Adrenal gland (tissue), 5 donors: ENCODE results near the gene GPR135.

Experiments used
- POLR2A ChIP-seq, 2 donors: fragments of 450-650 bp; IDR thresholded peaks; one replicate each; pipeline ENCODE4 v1.6.1; 2017; ENCODE audit warnings: antibody characterized with exemption in 2 of 2, mild to moderate bottlenecking in 2 of 2, moderate library complexity in 1 of 2
- TF ChIP-seq, protein P1 (sequence below), 6 experiments: fragments of 450-650 bp in 4 of 6; fragments of 200-600 bp in 2 of 6; sonication (generic) in 1 of 6; IDR thresholded peaks; 1 replicate in 5 of 6; 2 replicates in 1 of 6; pipeline versions ENCODE4 v1.5.1 to v1.8.0; 2016 to 2021; ENCODE audit warnings: antibody characterized with exemption in 6 of 6, mild to moderate bottlenecking in 2 of 6, moderate library complexity in 1 of 6
- donor health status: DM: no; HTN: no; CAD: no.

DNA sequence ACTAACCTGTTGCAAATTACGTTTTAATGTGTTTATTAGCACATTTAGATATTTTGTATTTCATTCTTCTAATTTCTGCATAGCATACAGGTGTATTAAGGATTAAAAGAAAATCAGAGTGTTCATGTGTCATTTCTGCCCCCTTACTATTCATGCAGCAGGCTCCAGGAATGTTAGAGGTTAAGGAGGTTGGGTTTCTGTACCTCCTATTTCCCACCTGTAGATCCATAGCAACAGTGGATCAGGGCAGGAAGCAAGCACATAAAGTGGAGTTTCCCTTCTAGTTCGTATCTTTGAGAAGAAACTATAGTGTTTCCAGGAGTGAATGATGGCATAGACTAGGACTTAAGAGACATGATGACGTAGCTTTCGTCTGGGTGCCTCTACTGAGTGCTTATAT, 38.1 kb upstream of the GPR135 start:
- TF ChIP-seq, protein P1, sequence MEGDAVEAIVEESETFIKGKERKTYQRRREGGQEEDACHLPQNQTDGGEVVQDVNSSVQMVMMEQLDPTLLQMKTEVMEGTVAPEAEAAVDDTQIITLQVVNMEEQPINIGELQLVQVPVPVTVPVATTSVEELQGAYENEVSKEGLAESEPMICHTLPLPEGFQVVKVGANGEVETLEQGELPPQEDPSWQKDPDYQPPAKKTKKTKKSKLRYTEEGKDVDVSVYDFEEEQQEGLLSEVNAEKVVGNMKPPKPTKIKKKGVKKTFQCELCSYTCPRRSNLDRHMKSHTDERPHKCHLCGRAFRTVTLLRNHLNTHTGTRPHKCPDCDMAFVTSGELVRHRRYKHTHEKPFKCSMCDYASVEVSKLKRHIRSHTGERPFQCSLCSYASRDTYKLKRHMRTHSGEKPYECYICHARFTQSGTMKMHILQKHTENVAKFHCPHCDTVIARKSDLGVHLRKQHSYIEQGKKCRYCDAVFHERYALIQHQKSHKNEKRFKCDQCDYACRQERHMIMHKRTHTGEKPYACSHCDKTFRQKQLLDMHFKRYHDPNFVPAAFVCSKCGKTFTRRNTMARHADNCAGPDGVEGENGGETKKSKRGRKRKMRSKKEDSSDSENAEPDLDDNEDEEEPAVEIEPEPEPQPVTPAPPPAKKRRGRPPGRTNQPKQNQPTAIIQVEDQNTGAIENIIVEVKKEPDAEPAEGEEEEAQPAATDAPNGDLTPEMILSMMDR (IDR thresholded peaks at IDR 0.05): no peak
- TF ChIP-seq POLR2A (IDR thresholded peaks at IDR 0.05): no peak
